Activated B cell treated with CpG ODN at 0.5 μM for 24 hours (primary cell): ENCODE results near the gene FYB2. TPM values are rescaled to one million over a fixed set of nuclear protein-coding genes. Genes with fewer than 3 reads are reported as not detected.

Source experiments
- ATAC-seq: fragments of 200-7000 bp; cut with Tn5 transposase; one replicate; pipeline ENCODE4 v1.10.0; 2021; ENCODE audit warnings: low read depth, mild to moderate bottlenecking, moderate library complexity
- CTCF ChIA-PET: fragments of 350-600 bp; sonication (Branson Sonifier 250); formaldehyde crosslinking; loops from one replicate; lab custom pipeline; 2021; ENCODE audit warnings: antibody characterized with exemption; lab: Charles Lee
- POLR2A ChIA-PET: fragments of 350-600 bp; sonication (Branson Sonifier 250); formaldehyde crosslinking; loops from one replicate; lab custom pipeline; 2021; ENCODE audit warnings: antibody characterized with exemption; lab: Charles Lee
- DNase-seq: peaks from one replicate; pipeline ENCODE4 v3.0.0; 2022
- H3K27ac Mint-ChIP-seq: one replicate; pipeline ENCODE4 v1.8.0; 2020; ENCODE audit warnings: mixed read lengths
- H3K27me3 Mint-ChIP-seq: one replicate; pipeline ENCODE4 v1.8.0; 2021; ENCODE audit warnings: mixed read lengths
- H3K36me3 Mint-ChIP-seq: one replicate; pipeline ENCODE4 v1.8.0; 2021; ENCODE audit warnings: low read depth, mixed read lengths
- H3K4me1 Mint-ChIP-seq: one replicate; pipeline ENCODE4 v1.8.0; 2021; ENCODE audit warnings: mixed read lengths
- H3K4me3 Mint-ChIP-seq: one replicate; pipeline ENCODE4 v1.8.0; 2020; ENCODE audit warnings: mild to moderate bottlenecking, mixed read lengths
- H3K9me3 Mint-ChIP-seq: one replicate; pipeline ENCODE4 v1.8.0; 2020; ENCODE audit warnings: mixed read lengths
- intact Hi-C: fragments of 100-400 bp; cut with micrococcal nuclease; formaldehyde crosslinking; loops from one replicate; pipeline ENCODE4 v1.15.1; 2024
- total RNA-seq: library from RNA; stranded (reverse); gene quantifications from 2 replicates; pipeline ENCODE4 v1.2.3, GENCODE V29; 2022
- TF ChIP-seq, protein P1 (sequence below): fragments of 200-600 bp; IDR thresholded peaks from one replicate; pipeline ENCODE4 v1.8.0; 2022; ENCODE audit warnings: antibody characterized with exemption, mild to moderate bottlenecking

Gene FYB2, protein sequence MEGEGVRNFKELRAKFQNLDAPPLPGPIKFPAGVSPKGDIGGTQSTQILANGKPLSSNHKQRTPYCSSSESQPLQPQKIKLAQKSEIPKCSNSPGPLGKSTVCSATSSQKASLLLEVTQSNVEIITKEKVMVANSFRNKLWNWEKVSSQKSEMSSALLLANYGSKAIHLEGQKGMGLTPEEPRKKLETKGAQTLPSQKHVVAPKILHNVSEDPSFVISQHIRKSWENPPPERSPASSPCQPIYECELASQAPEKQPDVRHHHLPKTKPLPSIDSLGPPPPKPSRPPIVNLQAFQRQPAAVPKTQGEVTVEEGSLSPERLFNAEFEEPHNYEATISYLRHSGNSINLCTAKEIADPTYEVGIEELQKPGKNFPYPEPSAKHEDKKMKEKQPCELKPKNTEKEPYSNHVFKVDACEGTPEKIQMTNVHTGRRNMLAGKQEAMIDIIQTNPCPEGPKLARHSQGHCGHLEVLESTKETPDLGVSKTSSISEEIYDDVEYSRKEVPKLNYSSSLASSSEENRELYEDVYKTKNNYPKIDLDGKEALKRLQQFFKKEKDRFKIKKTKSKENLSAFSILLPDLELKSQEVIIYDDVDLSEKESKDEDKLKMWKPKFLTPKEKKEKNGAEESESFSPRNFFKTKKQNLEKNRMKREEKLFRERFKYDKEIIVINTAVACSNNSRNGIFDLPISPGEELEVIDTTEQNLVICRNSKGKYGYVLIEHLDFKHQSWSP
- not detected in 2 replicates for total RNA-seq

DNA sequence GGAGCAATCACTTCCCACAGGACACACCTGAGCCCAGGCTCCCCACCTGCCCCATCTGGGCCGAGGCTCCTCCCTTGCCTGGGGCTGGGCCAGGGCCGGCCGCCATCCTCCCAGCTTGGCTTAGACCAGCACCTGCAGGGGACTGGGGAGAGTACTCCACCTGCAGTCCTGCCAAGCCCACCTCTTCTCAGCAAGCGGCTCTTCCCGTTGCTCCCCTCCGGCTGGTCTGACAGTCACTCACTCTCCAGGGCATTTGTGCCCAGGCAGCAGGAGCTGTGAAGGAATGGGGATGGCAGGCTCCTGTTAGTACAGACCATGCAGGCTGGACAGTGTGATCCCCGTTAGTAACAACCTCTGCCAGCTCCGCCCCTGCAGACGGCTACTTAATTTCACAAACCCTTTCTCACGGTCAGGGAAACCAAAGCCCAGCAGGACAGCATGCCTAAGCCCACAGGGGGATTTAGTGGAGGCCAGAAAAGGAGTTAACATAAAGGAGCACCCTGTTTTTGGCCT is at the start of gene FYB2:
TSS of gene FYB2 (minus strand) at position 18 of the 513 bp plus-strand sequence. CDS start 114 bp downstream, outside the sequence.
- H3K27me3 Mint-ChIP-seq, result peaks cover 26% of the 10 kb centered on the region
- no peak within 1 kb of the TSS for H3K4me3 Mint-ChIP-seq
- TF ChIP-seq, protein P1, sequence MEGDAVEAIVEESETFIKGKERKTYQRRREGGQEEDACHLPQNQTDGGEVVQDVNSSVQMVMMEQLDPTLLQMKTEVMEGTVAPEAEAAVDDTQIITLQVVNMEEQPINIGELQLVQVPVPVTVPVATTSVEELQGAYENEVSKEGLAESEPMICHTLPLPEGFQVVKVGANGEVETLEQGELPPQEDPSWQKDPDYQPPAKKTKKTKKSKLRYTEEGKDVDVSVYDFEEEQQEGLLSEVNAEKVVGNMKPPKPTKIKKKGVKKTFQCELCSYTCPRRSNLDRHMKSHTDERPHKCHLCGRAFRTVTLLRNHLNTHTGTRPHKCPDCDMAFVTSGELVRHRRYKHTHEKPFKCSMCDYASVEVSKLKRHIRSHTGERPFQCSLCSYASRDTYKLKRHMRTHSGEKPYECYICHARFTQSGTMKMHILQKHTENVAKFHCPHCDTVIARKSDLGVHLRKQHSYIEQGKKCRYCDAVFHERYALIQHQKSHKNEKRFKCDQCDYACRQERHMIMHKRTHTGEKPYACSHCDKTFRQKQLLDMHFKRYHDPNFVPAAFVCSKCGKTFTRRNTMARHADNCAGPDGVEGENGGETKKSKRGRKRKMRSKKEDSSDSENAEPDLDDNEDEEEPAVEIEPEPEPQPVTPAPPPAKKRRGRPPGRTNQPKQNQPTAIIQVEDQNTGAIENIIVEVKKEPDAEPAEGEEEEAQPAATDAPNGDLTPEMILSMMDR, result no peak
- H3K4me1 Mint-ChIP-seq, result no peaks in the 10 kb centered on the region
- POLR2A ChIA-PET, result no interaction called here
- no peaks in the 10 kb centered on the region for H3K36me3 Mint-ChIP-seq
- H3K27ac Mint-ChIP-seq, result no peak within 1 kb of the TSS
- ATAC-seq (no peak), DNase-seq (no peak)
- no peaks in the 10 kb centered on the region for H3K9me3 Mint-ChIP-seq
- CTCF ChIA-PET, result no interaction called here
- intact Hi-C loops, result no loop called here

DNA sequence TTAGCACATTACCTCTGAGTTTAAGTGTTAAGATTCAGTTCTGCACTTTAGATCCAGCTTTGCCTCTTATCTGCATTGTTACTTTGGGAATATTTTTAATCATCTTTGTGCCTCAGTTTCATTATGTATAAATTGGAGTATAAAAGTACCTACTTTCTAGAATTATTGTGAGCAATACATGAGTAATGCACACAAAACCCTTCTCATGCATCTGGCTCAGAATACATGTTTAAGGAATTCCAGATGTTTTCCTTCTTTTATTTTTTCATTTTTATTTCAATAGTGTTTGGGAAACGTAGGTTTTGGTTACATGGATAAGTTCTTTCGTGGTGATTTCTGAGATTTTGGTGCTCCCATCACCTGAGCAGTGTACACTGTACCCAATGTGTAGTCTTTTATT is 49.6 kb upstream of the FYB2 start:
- intact Hi-C loops, result no loop called here
- TF ChIP-seq, protein P1, result no peak
- ATAC-seq (no peak), DNase-seq (no peak)
- H3K36me3 Mint-ChIP-seq, result no peaks in the 10 kb centered on the region
- peaks cover 8% of the 10 kb centered on the region for H3K27me3 Mint-ChIP-seq
- POLR2A ChIA-PET, result no interaction called here
- CTCF ChIA-PET, result no interaction called here
- H3K4me3 Mint-ChIP-seq, result no peak overlapping the region
- H3K4me1 Mint-ChIP-seq, result no peaks in the 10 kb centered on the region
- H3K9me3 Mint-ChIP-seq, result no peaks in the 10 kb centered on the region
- no peak overlapping the region for H3K27ac Mint-ChIP-seq

DNA sequence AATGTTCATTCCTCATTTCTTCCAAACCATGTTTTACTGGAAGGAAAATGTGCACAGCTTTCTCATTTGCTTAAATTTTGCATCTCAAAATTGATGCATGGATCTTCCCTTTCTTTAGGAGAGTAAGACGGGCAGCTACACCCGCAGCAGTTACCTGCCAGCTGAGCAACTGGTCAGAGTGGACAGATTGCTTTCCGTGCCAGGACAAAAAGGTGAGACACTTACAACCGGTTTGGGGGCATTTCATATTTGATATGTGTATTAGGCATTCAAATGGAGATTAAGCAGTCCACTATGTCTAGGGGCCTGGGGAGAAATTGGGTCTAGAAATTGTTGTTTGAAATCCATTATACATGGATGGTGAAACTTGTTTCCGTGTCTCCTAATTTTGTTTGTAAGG is 48.3 kb upstream of the FYB2 start:
- DNase-seq, result no peak
- H3K4me1 Mint-ChIP-seq, result no peaks in the 10 kb centered on the region
- intact Hi-C loops, result no loop called here
- H3K36me3 Mint-ChIP-seq, result no peaks in the 10 kb centered on the region
- no peak overlapping the region for H3K4me3 Mint-ChIP-seq
- ChIA-PET CTCF (no interaction called here), POLR2A (no interaction called here)
- ATAC-seq, result no peak
- H3K9me3 Mint-ChIP-seq, result no peaks in the 10 kb centered on the region
- H3K27me3 Mint-ChIP-seq, result peaks cover 8% of the 10 kb centered on the region
- H3K27ac Mint-ChIP-seq, result no peak overlapping the region
- TF ChIP-seq, protein P1, result no peak

DNA sequence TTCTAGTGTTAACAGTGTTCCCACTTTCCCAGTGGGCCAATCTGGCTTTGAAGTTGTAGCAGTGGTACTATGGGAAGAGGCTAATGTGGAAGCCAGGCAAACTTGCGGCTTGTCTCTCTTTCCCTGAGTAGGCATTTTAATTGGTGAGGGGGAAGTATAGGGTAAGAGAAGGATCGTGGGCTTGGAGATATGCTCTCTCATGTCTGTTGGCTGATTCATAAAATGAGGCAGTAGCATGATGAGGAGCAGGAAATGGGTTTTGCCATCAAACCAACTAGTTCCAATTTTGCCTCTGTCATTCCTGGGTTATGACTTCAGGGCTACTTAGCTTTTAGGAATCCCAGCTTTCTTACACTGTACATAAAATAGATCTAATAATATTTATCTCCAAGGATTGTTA is 47.5 kb upstream of the FYB2 start:
- Mint-ChIP-seq H3K9me3 (no peaks in the 10 kb centered on the region), H3K36me3 (no peaks in the 10 kb centered on the region), H3K27ac (no peak overlapping the region), H3K4me3 (no peak overlapping the region), H3K4me1 (no peaks in the 10 kb centered on the region), H3K27me3 (peaks cover 8% of the 10 kb centered on the region)
- ATAC-seq (no peak), DNase-seq (no peak)
- intact Hi-C loops, result no loop called here
- TF ChIP-seq, protein P1, result no peak
- ChIA-PET POLR2A (no interaction called here), CTCF (no interaction called here)

DNA sequence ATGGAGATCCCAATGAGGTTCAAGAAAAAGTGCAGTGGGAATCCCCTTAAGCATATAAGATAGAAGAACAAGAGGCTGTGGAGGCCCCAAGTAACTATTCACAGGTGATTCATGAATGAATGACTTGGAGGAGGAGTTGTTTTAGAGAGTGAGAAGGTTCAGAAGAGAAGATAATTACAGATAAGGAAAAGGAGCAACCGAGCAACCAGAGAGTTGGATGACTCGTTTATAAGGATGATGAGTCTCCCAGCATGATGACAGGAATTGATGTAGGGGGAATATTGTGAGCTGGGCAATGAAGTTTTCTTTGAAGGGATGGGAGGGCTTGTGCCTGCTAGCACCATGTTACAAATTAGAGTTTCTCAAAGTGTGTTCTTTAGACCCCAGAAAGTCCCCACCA is 45.2 kb upstream of the FYB2 start:
- ATAC-seq (no peak), DNase-seq (no peak)
- no peaks in the 10 kb centered on the region for H3K4me1 Mint-ChIP-seq
- CTCF ChIA-PET, result no interaction called here
- peaks cover 6% of the 10 kb centered on the region for H3K27me3 Mint-ChIP-seq
- no peaks in the 10 kb centered on the region for H3K36me3 Mint-ChIP-seq
- no peak overlapping the region for H3K4me3 Mint-ChIP-seq
- H3K9me3 Mint-ChIP-seq, result no peaks in the 10 kb centered on the region
- TF ChIP-seq, protein P1, result no peak
- no peak overlapping the region for H3K27ac Mint-ChIP-seq
- POLR2A ChIA-PET, result no interaction called here
- intact Hi-C loops, result no loop called here
